Natural killer cell (primary cell): ENCODE data around the gene SLC35F3. TPM values are rescaled to one million over a fixed set of nuclear protein-coding genes. Genes with fewer than 3 reads are reported as not detected.

Experiments used
- ATAC-seq, 3 donors: fragments of 150-1000 bp in 2 of 3; fragments of 200-7000 bp in 1 of 3; cut with Tn5 transposase; 1 replicate in 1 of 3; 2 replicates in 2 of 3; pipeline ENCODE4 v1.10.0; 2021; ENCODE audit warnings: mild to moderate bottlenecking in 2 of 3, moderate library complexity in 2 of 3
- DNase-seq, 2 donors: peaks; one replicate each; pipeline versions ENCODE4 v3.0.0 to v3.0.0-alpha.2; 2013 to 2021; ENCODE audit warnings: mixed read lengths in 1 of 2
- H3K27ac ChIP-seq: one replicate; pipeline ENCODE4 v1.5.1; 2013; ENCODE audit warnings: mild to moderate bottlenecking, low read length
- H3K27me3 ChIP-seq: one replicate; pipeline ENCODE4 v1.6.1; 2013; ENCODE audit warnings: low read length; ENCODE audit not compliant: control insufficient read depth, insufficient read depth
- H3K36me3 ChIP-seq: one replicate; pipeline ENCODE4 v1.6.1; 2013; ENCODE audit warnings: low read length; ENCODE audit not compliant: control insufficient read depth, insufficient read depth
- H3K4me1 ChIP-seq: one replicate; pipeline ENCODE4 v1.6.1; 2013; ENCODE audit warnings: low read length; ENCODE audit not compliant: control insufficient read depth, insufficient read depth
- H3K4me3 ChIP-seq: one replicate; pipeline ENCODE4 v1.5.1; 2013; ENCODE audit warnings: low read length
- H3K9me3 ChIP-seq: one replicate; pipeline ENCODE4 v1.6.1; 2013; ENCODE audit warnings: low read length; ENCODE audit not compliant: control insufficient read depth, insufficient read depth
- H3K27ac Mint-ChIP-seq, 2 donors: one replicate each; pipeline ENCODE4 v1.8.0; 2022; ENCODE audit warnings: mild to moderate bottlenecking in 2 of 2, mixed read lengths in 2 of 2, moderate library complexity in 1 of 2
- H3K27me3 Mint-ChIP-seq, 2 donors: one replicate each; pipeline ENCODE4 v1.8.0; 2022; ENCODE audit warnings: low read depth in 2 of 2, mixed read lengths in 2 of 2
- H3K36me3 Mint-ChIP-seq: one replicate; pipeline ENCODE4 v1.8.0; 2022; ENCODE audit warnings: mixed read lengths
- H3K4me1 Mint-ChIP-seq, 2 donors: one replicate each; pipeline ENCODE4 v1.8.0; 2022; ENCODE audit warnings: mixed read lengths in 2 of 2
- H3K4me3 Mint-ChIP-seq: one replicate; pipeline ENCODE4 v1.8.0; 2022; ENCODE audit warnings: mild to moderate bottlenecking, moderate library complexity, mixed read lengths
- H3K9me3 Mint-ChIP-seq, 2 donors: one replicate each; pipeline ENCODE4 v1.8.0; 2022; ENCODE audit warnings: mixed read lengths in 2 of 2
- WGBS: methylation state at CpG from one replicate; pipeline ENCODE4 v1.1.7; 2013; ENCODE audit warnings: missing lambda C conversion rate; ENCODE audit not compliant: insufficient coverage; 5-methylcytosine and 5-hydroxymethylcytosine counted together
- intact Hi-C: fragments of 100-400 bp; cut with micrococcal nuclease; formaldehyde crosslinking; loops from one replicate; pipeline ENCODE4 v1.14.2; 2022
- total RNA-seq, 4 donors: library from RNA; stranded (reverse); fragments of 120-200 nt in 1 of 4; gene quantifications; one replicate each; pipeline versions ENCODE4 v1.2.3 to v1.2.4, GENCODE V29; 2013 to 2022
- TF ChIP-seq, protein P1 (sequence below): fragments of 200-600 bp; IDR thresholded peaks from one replicate; pipeline ENCODE4 v1.8.0; 2022; ENCODE audit warnings: antibody characterized with exemption

The SLC35F3 gene
- total RNA-seq, 3 donors from 2014 or later (not counting 1 experiment from before 2014, with no cell fraction given): not detected

DNA sequence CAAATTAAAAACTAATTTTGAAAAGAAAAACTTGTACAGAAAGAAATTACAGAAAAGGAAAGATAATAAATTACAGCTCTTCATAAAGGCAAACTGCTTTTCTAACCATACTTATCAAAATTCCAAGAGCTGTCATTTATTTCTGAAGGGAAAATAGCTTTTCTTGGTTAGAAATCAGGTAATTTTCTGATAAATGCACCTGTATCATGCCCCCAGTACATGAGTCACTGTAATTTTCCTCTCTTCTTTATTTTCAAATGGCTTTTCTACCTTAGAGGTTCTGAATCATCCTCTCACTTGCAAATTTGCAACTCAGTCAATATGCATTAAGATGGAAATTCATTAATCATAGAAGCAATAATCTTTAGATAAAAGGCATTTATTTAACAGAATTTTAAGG is 100.1 kb downstream of the SLC35F3 start:
- no peak overlapping the region for H3K4me3 Mint-ChIP-seq
- intact Hi-C loops: no loop called here
- no peaks in the 10 kb centered on the region for H3K9me3 Mint-ChIP-seq
- Histone ChIP-seq H3K36me3 (no peaks in the 10 kb centered on the region), H3K27me3 (no peaks in the 10 kb centered on the region), H3K27ac (no peak overlapping the region), H3K9me3 (no peaks in the 10 kb centered on the region), H3K4me1 (no peaks in the 10 kb centered on the region), H3K4me3 (no peak overlapping the region)
- no peaks in the 10 kb centered on the region for H3K4me1 Mint-ChIP-seq
- ATAC-seq: no peak
- TF ChIP-seq, protein P1, sequence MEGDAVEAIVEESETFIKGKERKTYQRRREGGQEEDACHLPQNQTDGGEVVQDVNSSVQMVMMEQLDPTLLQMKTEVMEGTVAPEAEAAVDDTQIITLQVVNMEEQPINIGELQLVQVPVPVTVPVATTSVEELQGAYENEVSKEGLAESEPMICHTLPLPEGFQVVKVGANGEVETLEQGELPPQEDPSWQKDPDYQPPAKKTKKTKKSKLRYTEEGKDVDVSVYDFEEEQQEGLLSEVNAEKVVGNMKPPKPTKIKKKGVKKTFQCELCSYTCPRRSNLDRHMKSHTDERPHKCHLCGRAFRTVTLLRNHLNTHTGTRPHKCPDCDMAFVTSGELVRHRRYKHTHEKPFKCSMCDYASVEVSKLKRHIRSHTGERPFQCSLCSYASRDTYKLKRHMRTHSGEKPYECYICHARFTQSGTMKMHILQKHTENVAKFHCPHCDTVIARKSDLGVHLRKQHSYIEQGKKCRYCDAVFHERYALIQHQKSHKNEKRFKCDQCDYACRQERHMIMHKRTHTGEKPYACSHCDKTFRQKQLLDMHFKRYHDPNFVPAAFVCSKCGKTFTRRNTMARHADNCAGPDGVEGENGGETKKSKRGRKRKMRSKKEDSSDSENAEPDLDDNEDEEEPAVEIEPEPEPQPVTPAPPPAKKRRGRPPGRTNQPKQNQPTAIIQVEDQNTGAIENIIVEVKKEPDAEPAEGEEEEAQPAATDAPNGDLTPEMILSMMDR: no peak
- no peak for DNase-seq
- peaks cover 2 to 10% of the 10 kb centered on the region in 2 donors for H3K27me3 Mint-ChIP-seq
- no peaks in the 10 kb centered on the region for H3K36me3 Mint-ChIP-seq
- no peak overlapping the region for H3K27ac Mint-ChIP-seq

DNA sequence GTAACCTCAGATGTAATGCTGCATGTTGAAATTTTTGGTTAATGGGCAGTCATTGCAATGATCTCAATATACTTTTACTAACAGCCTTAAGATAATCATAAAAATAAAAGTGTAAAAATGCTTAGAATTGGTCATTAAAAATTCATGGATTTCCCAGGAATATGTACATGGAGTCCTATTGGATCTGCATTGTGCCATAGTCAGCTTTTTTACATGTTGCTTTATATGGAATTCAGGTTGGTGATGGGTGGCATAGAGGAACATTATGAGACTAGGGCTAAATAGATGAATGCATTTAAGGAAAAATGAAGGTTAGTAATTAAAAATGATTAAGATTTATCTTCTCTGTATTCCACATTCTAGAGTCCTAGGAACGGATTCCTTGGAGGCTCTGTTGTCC is 103.2 kb downstream of the SLC35F3 start:
- TF ChIP-seq, protein P1: no peak
- H3K9me3 Mint-ChIP-seq: peaks cover 0 to 2% of the 10 kb centered on the region in 2 donors
- H3K4me3 Mint-ChIP-seq: no peak overlapping the region
- Histone ChIP-seq H3K4me3 (no peak overlapping the region), H3K36me3 (no peaks in the 10 kb centered on the region), H3K27ac (no peak overlapping the region), H3K27me3 (no peaks in the 10 kb centered on the region), H3K9me3 (no peaks in the 10 kb centered on the region), H3K4me1 (no peaks in the 10 kb centered on the region)
- H3K4me1 Mint-ChIP-seq: no peaks in the 10 kb centered on the region
- H3K36me3 Mint-ChIP-seq: no peaks in the 10 kb centered on the region
- peaks cover 9 to 17% of the 10 kb centered on the region in 2 donors for H3K27me3 Mint-ChIP-seq
- no peak for DNase-seq
- intact Hi-C loops: no loop called here
- ATAC-seq: no peak
- 60% methylated on average over 1 of the region's 1 CpG for WGBS
- no peak overlapping the region for H3K27ac Mint-ChIP-seq

DNA sequence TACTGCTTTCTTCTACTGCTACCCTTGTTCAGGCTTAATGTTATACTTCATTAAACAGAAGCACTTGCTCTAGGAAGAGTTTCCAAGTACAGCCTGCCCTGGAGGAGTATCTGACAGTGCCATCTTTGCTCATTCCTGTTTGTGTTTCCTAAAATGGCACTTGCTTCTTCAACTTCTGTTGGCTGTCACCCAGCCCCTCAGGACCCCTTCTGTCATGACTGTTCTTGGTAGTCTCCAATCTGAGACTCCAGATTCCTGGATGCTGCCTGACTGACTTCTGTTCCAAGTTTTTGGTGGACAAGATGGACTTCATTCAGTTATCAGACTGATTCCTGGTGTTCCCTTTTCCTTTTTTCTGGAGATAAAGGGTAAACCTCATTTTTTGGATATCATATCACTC is 104.1 kb downstream of the SLC35F3 start:
- Mint-ChIP-seq H3K36me3 (no peaks in the 10 kb centered on the region), H3K9me3 (peaks cover 0 to 2% of the 10 kb centered on the region in 2 donors), H3K4me1 (no peaks in the 10 kb centered on the region), H3K4me3 (no peak overlapping the region), H3K27ac (no peak overlapping the region), H3K27me3 (peaks cover 12 to 23% of the 10 kb centered on the region in 2 donors)
- no peak overlapping the region for H3K4me3 ChIP-seq
- TF ChIP-seq, protein P1: no peak
- DNase-seq (no peak), ATAC-seq (no peak)
- H3K36me3 ChIP-seq: no peaks in the 10 kb centered on the region
- H3K27me3 ChIP-seq: no peaks in the 10 kb centered on the region
- no peaks in the 10 kb centered on the region for H3K4me1 ChIP-seq
- intact Hi-C loops: no loop called here
- H3K27ac ChIP-seq: no peak overlapping the region
- no peaks in the 10 kb centered on the region for H3K9me3 ChIP-seq

DNA sequence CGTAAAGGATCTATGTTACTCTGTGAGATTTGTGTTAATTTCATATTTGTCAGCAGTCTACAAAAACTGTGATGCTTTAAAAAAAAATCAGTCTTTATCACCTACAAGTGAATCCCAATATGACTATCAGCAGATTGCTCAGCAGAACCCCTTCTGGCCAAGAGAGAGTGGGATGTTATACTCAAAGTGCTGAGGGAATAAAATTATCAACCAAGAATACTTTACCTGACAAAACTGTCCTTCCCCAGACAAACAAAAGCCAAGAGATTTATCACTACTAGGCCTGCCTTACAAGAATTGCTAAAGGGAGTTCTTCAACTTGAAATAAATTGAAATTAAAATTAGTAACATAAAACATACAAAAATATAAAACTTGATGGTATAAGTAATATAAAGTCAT is 105.2 kb downstream of the SLC35F3 start:
- H3K27me3 ChIP-seq: no peaks in the 10 kb centered on the region
- H3K36me3 ChIP-seq: no peaks in the 10 kb centered on the region
- no peaks in the 10 kb centered on the region for H3K4me1 ChIP-seq
- H3K9me3 ChIP-seq: no peaks in the 10 kb centered on the region
- intact Hi-C loops: no loop called here
- Mint-ChIP-seq H3K4me1 (no peaks in the 10 kb centered on the region), H3K36me3 (no peaks in the 10 kb centered on the region), H3K27ac (no peak overlapping the region), H3K9me3 (peaks cover 0 to 2% of the 10 kb centered on the region in 2 donors), H3K27me3 (peaks cover 11 to 23% of the 10 kb centered on the region in 2 donors), H3K4me3 (no peak overlapping the region)
- no peak overlapping the region for H3K4me3 ChIP-seq
- no peak for ATAC-seq
- WGBS: 80% methylated on average over 1 of the region's 1 CpG
- H3K27ac ChIP-seq: no peak overlapping the region
- TF ChIP-seq, protein P1: no peak
- DNase-seq: no peak
